Measurements from ENCODE around the gene SLC22A15. TPM values are rescaled to one million over a fixed set of nuclear protein-coding genes. Genes with fewer than 3 reads are reported as not detected.

The SLC22A15 gene
- polyA plus RNA-seq, 1 donor from 2014 or later, result 3.1 TPM

DNA sequence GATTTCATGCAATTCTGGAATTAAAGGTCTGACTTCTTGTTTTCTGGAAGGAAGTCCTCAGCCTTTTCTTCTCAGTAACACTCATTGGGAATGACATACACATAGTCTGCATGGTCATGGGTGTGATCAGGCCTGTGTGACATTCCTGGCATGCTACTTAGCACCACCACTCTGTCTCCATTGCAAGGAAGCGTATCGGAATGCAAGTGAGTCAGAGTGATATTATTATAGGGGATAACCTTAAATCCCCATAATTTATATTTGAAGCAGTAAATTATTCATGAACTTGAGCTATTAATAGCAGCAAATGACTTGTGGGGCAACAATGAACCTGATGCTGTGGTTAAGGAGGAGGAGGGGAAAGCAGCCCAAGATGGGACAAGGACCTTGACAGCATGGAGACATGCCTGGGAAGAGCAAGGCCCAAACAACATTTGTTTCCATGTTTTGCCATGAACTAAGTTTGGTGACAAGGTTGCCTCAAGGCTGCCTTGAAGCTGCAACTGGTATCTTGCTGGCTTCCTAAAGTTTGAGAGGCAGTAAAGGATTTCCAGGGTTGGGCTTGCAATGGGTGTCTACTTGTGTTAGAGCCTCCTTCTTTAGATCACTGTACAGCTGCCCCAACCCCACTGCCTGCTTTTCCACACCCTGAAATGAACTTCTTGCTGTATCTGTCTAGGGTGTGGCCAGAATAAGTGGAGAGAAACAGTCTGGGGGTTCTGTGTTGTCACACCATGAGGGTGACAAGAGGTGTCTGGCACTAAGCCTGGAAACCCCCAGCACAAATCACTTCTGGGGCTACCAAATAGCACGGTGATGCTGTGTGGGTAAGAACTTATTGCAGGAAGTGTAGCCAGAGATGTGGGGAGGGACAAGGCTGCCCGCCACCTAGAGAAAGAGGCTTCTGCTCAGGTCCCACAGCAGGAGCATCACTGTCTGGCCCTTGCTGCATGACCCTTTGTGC lies 139.4 kb downstream of the SLC22A15 start:
- Histone ChIP-seq H3F3A (ENCODE audit: insufficient read depth, low read length, poor library complexity, severe bottlenecking) (no peaks in the 10 kb centered on the region), H3K79me2 (replicated peaks; ENCODE audit: insufficient read depth, low read length) (no peaks in the 10 kb centered on the region), H3K9ac (ENCODE audit: low read length) (no peak overlapping the region), H2AFZ (ENCODE audit: low read depth, low read length) (no peak overlapping the region), H3K27me3 (ENCODE audit: insufficient read depth, low read depth, low read length) (no peaks in the 10 kb centered on the region), H3K4me2 (ENCODE audit: low read length) (no peak overlapping the region), H3K9me2 (ENCODE audit: insufficient read depth, low read length) (no peaks in the 10 kb centered on the region), H4K20me1 (ENCODE audit: insufficient read depth) (no peaks in the 10 kb centered on the region), H3K27ac (ENCODE audit: low read length) (no peak overlapping the region), H3K36me3 (ENCODE audit: insufficient read depth, low read length) (no peaks in the 10 kb centered on the region), H3K9me3 (ENCODE audit: low read length) (no peaks in the 10 kb centered on the region), H3K4me3 (ENCODE audit: low read length) (no peak overlapping the region)
- no peak for TF ChIP-seq SMC3 (conservative IDR thresholded peaks at IDR 0.05; ENCODE audit: poor library complexity)
- TF ChIP-seq REST (IDR thresholded peaks at IDR 0.05; ENCODE audit: borderline replicate concordance), result no peak
- TF ChIP-seq RAD21 (conservative IDR thresholded peaks at IDR 0.05), result no peak
- TF ChIP-seq TAF1 (IDR thresholded peaks at IDR 0.05; ENCODE audit: low read depth), result no peak
- TF ChIP-seq CTCF (IDR thresholded peaks at IDR 0.05; ENCODE audit: poor library complexity, severe bottlenecking), result no peak
- TF ChIP-seq MXI1 (conservative IDR thresholded peaks at IDR 0.05; ENCODE audit: poor library complexity, severe bottlenecking), result no peak

DNA sequence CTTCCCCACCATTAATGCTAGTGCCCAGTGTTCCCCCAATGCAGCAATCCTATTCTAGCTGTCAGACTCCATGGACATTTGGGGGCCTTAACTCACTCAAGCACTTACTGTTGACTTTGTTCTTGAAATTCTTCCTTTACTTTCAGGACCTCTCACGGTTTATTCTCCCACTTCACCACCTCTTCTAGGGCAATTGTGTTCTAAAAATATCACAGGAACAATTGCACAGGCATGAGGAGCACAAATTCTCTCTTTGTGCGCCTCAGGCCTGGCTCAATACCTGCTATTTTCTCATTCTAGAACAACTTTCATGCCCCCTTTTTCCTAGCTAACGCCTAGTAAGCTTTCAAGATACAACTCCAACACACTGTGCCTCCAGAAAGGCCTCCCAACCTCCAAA lies 142.2 kb downstream of the SLC22A15 start:
- no peak overlapping the region for H3K4me3 ChIP-seq (ENCODE audit: low read length)
- no peaks in the 10 kb centered on the region for H3K9me2 ChIP-seq (ENCODE audit: insufficient read depth, low read length)
- TF ChIP-seq MXI1 (conservative IDR thresholded peaks at IDR 0.05; ENCODE audit: poor library complexity, severe bottlenecking) (no peak), TAF1 (IDR thresholded peaks at IDR 0.05; ENCODE audit: low read depth) (no peak), SMC3 (conservative IDR thresholded peaks at IDR 0.05; ENCODE audit: poor library complexity) (no peak)
- no peaks in the 10 kb centered on the region for H3K36me3 ChIP-seq (ENCODE audit: insufficient read depth, low read length)
- no peaks in the 10 kb centered on the region for H3K27me3 ChIP-seq (ENCODE audit: insufficient read depth, low read depth, low read length)
- H3K4me2 ChIP-seq (ENCODE audit: low read length), result no peak overlapping the region
- H3F3A ChIP-seq (ENCODE audit: insufficient read depth, low read length, poor library complexity, severe bottlenecking), result no peaks in the 10 kb centered on the region
- H3K79me2 ChIP-seq (replicated peaks; ENCODE audit: insufficient read depth, low read length), result no peaks in the 10 kb centered on the region
- no peaks in the 10 kb centered on the region for H3K9me3 ChIP-seq (ENCODE audit: low read length)
- no peak overlapping the region for H3K9ac ChIP-seq (ENCODE audit: low read length)
- H2AFZ ChIP-seq (ENCODE audit: low read depth, low read length), result no peak overlapping the region
- no peak overlapping the region for H3K27ac ChIP-seq (ENCODE audit: low read length)
- no peaks in the 10 kb centered on the region for H4K20me1 ChIP-seq (ENCODE audit: insufficient read depth)

Other genes with a start within 250 kb of the SLC22A15 start
- gene CASQ2, start 207.8 kb upstream of the SLC22A15 start, polyA plus RNA-seq, result not detected in 2 replicates
- gene NHLH2, start 135.4 kb upstream of the SLC22A15 start, polyA plus RNA-seq, result 0.31 and 0.42 TPM in 2 replicates
- not detected in 2 replicates for gene MAB21L3, start 134.9 kb downstream of the SLC22A15 start, polyA plus RNA-seq